ENCODE measurements around the gene ASB13.

Gene ASB13

GRCh38 chr10:5669604-5670003 lies 3.2 kb upstream of the ASB13 start:
- DNase-seq (ENCODE audit: low read depth, low spot score) = no peak
- H3K4me1 ChIP-seq (ENCODE audit: insufficient read depth, insufficient read length) = no peaks in the 10 kb centered on the region
- no peaks in the 10 kb centered on the region for H3K36me3 ChIP-seq (ENCODE audit: insufficient read depth, insufficient read length, low read length)
- TF ChIP-seq ZNF274 (IDR thresholded peaks at IDR 0.05; ENCODE audit: low read depth, low read length) (no peak), SUZ12 (IDR thresholded peaks at IDR 0.05; ENCODE audit: extremely low read depth, insufficient read depth, insufficient read length) (no peak), YY1 (IDR thresholded peaks at IDR 0.05; ENCODE audit: insufficient read depth, insufficient read length) (no peak)
- peaks cover 6% of the 10 kb centered on the region; the same call in 1 of the 2 replicates for H3K9me3 ChIP-seq (ENCODE audit: insufficient read depth, low read length)
- H3K4me3 ChIP-seq (ENCODE audit: insufficient read length, low read depth) = no peak overlapping the region
- H3K27me3 ChIP-seq (ENCODE audit: insufficient read depth, insufficient read length) = peaks cover 24% of the 10 kb centered on the region
- no peak overlapping the region for H3K9ac ChIP-seq (ENCODE audit: insufficient read length, low read depth)

- TF ChIP-seq ZNF274 (IDR thresholded peaks at IDR 0.05; ENCODE audit: low read depth, low read length) (no peak), YY1 (IDR thresholded peaks at IDR 0.05; ENCODE audit: insufficient read depth, insufficient read length) (no peak), SUZ12 (IDR thresholded peaks at IDR 0.05; ENCODE audit: extremely low read depth, insufficient read depth, insufficient read length) (no peak)
- peaks cover 24% of the 10 kb centered on the region for H3K27me3 ChIP-seq (ENCODE audit: insufficient read depth, insufficient read length)
- no peaks in the 10 kb centered on the region for H3K36me3 ChIP-seq (ENCODE audit: insufficient read depth, insufficient read length, low read length)
- H3K4me1 ChIP-seq (ENCODE audit: insufficient read depth, insufficient read length) = no peaks in the 10 kb centered on the region
- no peaks in the 10 kb centered on the region for H3K9me3 ChIP-seq (ENCODE audit: insufficient read depth, low read length)
- DNase-seq (ENCODE audit: low read depth, low spot score) = no peak
- H3K9ac ChIP-seq (ENCODE audit: insufficient read length, low read depth) = no peak overlapping the region
- H3K4me3 ChIP-seq (ENCODE audit: insufficient read length, low read depth) = no peak overlapping the region
These were observed 2.0 kb upstream of the ASB13 start for GRCh38 chr10:5668429-5668828.

- H3K4me3 ChIP-seq (ENCODE audit: insufficient read length, low read depth) = peak overlapping the region; percentile 42
- H3K36me3 ChIP-seq (ENCODE audit: insufficient read depth, insufficient read length, low read length) = no peaks in the 10 kb centered on the region
- no peak for DNase-seq (ENCODE audit: low read depth, low spot score)
- H3K9ac ChIP-seq (ENCODE audit: insufficient read length, low read depth) = peak overlapping the region; percentile 79
- peaks cover 24% of the 10 kb centered on the region for H3K27me3 ChIP-seq (ENCODE audit: insufficient read depth, insufficient read length)
- no peaks in the 10 kb centered on the region for H3K9me3 ChIP-seq (ENCODE audit: insufficient read depth, low read length)
- H3K4me1 ChIP-seq (ENCODE audit: insufficient read depth, insufficient read length) = no peaks in the 10 kb centered on the region
- TF ChIP-seq YY1 (IDR thresholded peaks at IDR 0.05; ENCODE audit: insufficient read depth, insufficient read length) (no peak), ZNF274 (IDR thresholded peaks at IDR 0.05; ENCODE audit: low read depth, low read length) (no peak), SUZ12 (IDR thresholded peaks at IDR 0.05; ENCODE audit: extremely low read depth, insufficient read depth, insufficient read length) (no peak)
These were observed 641 bp upstream of the ASB13 start for GRCh38 chr10:5666841-5667630.

GRCh38 chr10:5665373-5666007 lies 905 bp downstream of the ASB13 start:
- DNase-seq (ENCODE audit: low read depth, low spot score) = no peak
- Histone ChIP-seq H3K4me1 (ENCODE audit: insufficient read depth, insufficient read length) (no peaks in the 10 kb centered on the region), H3K4me3 (ENCODE audit: insufficient read length, low read depth) (peak overlapping the region; percentile 42), H3K27me3 (ENCODE audit: insufficient read depth, insufficient read length) (peaks cover 24% of the 10 kb centered on the region), H3K9me3 (ENCODE audit: insufficient read depth, low read length) (no peaks in the 10 kb centered on the region), H3K36me3 (ENCODE audit: insufficient read depth, insufficient read length, low read length) (no peaks in the 10 kb centered on the region), H3K9ac (ENCODE audit: insufficient read length, low read depth) (peak overlapping the region; percentile 79)
- TF ChIP-seq ZNF274 (IDR thresholded peaks at IDR 0.05; ENCODE audit: low read depth, low read length) = no peak
- TF ChIP-seq YY1 (IDR thresholded peaks at IDR 0.05; ENCODE audit: insufficient read depth, insufficient read length) = no peak
- TF ChIP-seq SUZ12 (IDR thresholded peaks at IDR 0.05; ENCODE audit: extremely low read depth, insufficient read depth, insufficient read length) = no peak

- H3K36me3 ChIP-seq (ENCODE audit: insufficient read depth, insufficient read length, low read length) = no peaks in the 10 kb centered on the region
- no peak for TF ChIP-seq SUZ12 (IDR thresholded peaks at IDR 0.05; ENCODE audit: extremely low read depth, insufficient read depth, insufficient read length)
- TF ChIP-seq ZNF274 (IDR thresholded peaks at IDR 0.05; ENCODE audit: low read depth, low read length) = no peak
- no peak for TF ChIP-seq YY1 (IDR thresholded peaks at IDR 0.05; ENCODE audit: insufficient read depth, insufficient read length)
These were observed 2.5 kb downstream of the ASB13 start for GRCh38 chr10:5663692-5664427.

GRCh38 chr10:5662708-5663579 lies 3.5 kb downstream of the ASB13 start:
- TF ChIP-seq SUZ12 (IDR thresholded peaks at IDR 0.05; ENCODE audit: extremely low read depth, insufficient read depth, insufficient read length) (no peak), YY1 (IDR thresholded peaks at IDR 0.05; ENCODE audit: insufficient read depth, insufficient read length) (no peak), ZNF274 (IDR thresholded peaks at IDR 0.05; ENCODE audit: low read depth, low read length) (no peak)
- Histone ChIP-seq H3K36me3 (ENCODE audit: insufficient read depth, insufficient read length, low read length) (no peaks in the 10 kb centered on the region), H3K27me3 (ENCODE audit: insufficient read depth, insufficient read length) (peaks cover 22% of the 10 kb centered on the region), H3K4me1 (ENCODE audit: insufficient read depth, insufficient read length) (peaks cover 15% of the 10 kb centered on the region), H3K9ac (ENCODE audit: insufficient read length, low read depth) (no peak overlapping the region), H3K4me3 (ENCODE audit: insufficient read length, low read depth) (no peak overlapping the region), H3K9me3 (ENCODE audit: insufficient read depth, low read length) (no peaks in the 10 kb centered on the region)
- DNase-seq (ENCODE audit: low read depth, low spot score) = no peak

More at GRCh38 chr10:5663692-5664427, 2.5 kb downstream of the ASB13 start:
- Histone ChIP-seq H3K9ac (ENCODE audit: insufficient read length, low read depth) (no peak overlapping the region), H3K4me3 (ENCODE audit: insufficient read length, low read depth) (no peak overlapping the region), H3K4me1 (ENCODE audit: insufficient read depth, insufficient read length) (peaks cover 13% of the 10 kb centered on the region), H3K9me3 (ENCODE audit: insufficient read depth, low read length) (no peaks in the 10 kb centered on the region), H3K27me3 (ENCODE audit: insufficient read depth, insufficient read length) (peaks cover 24% of the 10 kb centered on the region)
- DNase-seq (ENCODE audit: low read depth, low spot score) = no peak
